Neuron (in vitro differentiated cells): ENCODE data around the gene C11orf65.

Experiments used
- H2AFZ ChIP-seq: one replicate; pipeline ENCODE4 v1.6.1; 2013; ENCODE audit warnings: low read depth, mild to moderate bottlenecking, inconsistent platforms, low read length, moderate library complexity
- H3K27me3 ChIP-seq: one replicate; pipeline ENCODE4 v1.6.1; 2013; ENCODE audit warnings: low read length; ENCODE audit not compliant: insufficient read depth
- H3K36me3 ChIP-seq: one replicate; pipeline ENCODE4 v1.6.1; 2013; ENCODE audit warnings: low read length; ENCODE audit not compliant: insufficient read depth
- H3K4me1 ChIP-seq: one replicate; pipeline ENCODE4 v1.6.1; 2013; ENCODE audit warnings: low read length; ENCODE audit not compliant: insufficient read depth
- H3K4me3 ChIP-seq: 2 replicates; pipeline ENCODE4 v1.5.1; 2013; ENCODE audit warnings: mild to moderate bottlenecking, low read length, moderate library complexity
- H3K9me3 ChIP-seq: one replicate; pipeline ENCODE4 v1.6.1; 2013; ENCODE audit warnings: low read length

C11orf65 gene, protein sequence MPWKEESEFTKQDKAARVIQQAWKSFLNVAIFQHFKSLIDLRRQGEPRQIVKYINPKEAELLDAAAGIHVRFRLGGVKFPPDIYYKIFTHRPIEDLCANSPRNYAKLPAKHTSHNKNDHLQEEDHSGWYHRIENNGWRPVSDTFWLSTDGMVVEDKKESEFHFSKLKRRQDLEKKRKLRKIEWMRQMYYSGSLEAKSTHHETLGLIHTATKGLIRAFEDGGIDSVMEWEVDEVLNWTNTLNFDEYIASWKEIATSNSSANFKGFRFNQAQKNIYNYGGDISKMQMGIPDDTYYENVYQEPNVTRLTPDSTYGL

DNA sequence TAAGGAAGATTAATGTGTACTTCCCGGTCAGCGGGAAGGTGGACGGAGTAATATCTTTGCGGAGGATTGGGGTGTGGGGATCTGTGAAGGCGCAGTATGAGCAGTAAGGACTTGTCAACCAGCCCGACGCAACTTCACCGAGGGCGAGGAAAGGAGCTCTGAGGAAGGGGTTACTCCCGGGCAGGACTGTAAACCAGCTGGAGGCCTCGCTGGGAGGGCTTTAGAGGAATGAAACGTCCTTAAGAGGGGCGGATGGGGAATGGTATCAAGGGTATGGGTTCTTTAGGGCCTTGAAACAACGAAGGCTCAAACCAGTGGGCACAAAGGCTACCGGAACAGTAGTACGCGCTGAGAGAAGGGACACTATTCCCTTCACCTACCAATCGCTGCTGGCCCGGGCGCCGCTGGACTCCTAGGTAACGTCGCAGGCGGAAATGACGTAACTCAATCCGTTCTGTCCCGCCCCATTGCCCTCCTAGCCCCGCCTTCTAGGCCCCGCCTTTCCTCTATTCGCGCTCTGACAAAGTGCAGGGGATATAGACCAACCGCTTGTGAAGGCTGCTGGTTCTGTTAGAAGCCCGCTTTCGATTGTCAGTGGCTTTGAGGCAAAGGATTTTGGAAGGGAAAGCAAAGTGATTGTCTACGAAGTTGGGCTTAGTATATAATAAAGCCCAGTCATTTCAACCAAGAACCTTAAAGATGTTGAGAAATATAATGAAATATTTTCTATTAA is at the start of gene C11orf65:
Gene C11orf65 (minus strand): TSS at position 439 of the 733 bp plus-strand sequence. CDS start 5,970 bp downstream, outside the sequence.
- Histone ChIP-seq H3K9me3 (no peaks in the 10 kb centered on the region), H2AFZ (peak within 1 kb of the TSS; percentile 75), H3K4me3 (peak within 1 kb of the TSS; percentile 80), H3K36me3 (peaks cover 2% of the 10 kb centered on the region), H3K27me3 (no peaks in the 10 kb centered on the region), H3K4me1 (peaks cover 3% of the 10 kb centered on the region)

DNA sequence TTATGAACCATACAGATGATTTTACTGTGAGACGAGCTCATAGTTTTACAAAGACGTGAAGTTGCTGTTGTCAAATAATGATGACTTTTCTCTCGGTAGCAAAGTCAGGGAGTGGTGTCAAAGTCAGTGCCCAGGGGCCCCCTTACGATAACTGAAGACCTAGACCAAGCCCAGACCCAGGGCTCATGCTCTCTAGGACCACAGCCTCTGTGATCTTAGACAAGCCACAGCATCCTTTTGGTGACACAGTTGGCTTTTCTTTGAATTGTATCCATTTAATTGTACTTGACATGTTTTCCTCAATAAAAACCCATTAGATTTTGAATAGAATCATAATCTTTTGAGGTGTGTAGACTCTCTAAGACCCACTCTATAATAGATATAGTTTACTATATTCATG is 48.8 kb upstream of the C11orf65 start:
- Histone ChIP-seq H3K36me3 (no peaks in the 10 kb centered on the region), H3K4me3 (no peak overlapping the region)

DNA sequence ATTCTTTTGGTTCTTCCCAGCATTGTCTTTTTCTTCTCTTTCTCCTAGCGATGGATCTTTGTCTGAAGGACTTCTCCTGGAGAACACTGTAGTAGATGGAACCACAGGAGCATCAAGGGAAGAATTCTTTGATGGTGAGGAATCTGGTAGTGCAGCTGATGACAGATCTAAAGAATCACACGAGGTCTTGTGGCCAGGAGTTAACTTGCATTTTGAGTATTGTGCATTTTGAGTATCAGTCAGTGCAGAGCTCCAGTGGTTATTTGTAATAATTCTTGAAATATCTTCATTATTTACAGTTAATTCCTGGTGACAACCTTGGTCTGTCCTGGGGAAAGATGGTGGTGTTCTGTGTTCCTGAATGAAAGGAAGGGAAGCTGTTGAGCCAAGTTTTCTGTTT is 45.4 kb upstream of the C11orf65 start:
- Histone ChIP-seq H2AFZ (no peak overlapping the region), H3K4me1 (no peaks in the 10 kb centered on the region), H3K4me3 (no peak overlapping the region), H3K9me3 (no peaks in the 10 kb centered on the region), H3K27me3 (no peaks in the 10 kb centered on the region), H3K36me3 (no peaks in the 10 kb centered on the region)

More for the DNA sequence above, 48.8 kb upstream of the C11orf65 start:
- Histone ChIP-seq H3K9me3 (no peaks in the 10 kb centered on the region), H3K27me3 (no peaks in the 10 kb centered on the region), H2AFZ (no peak overlapping the region), H3K4me1 (no peaks in the 10 kb centered on the region)

DNA sequence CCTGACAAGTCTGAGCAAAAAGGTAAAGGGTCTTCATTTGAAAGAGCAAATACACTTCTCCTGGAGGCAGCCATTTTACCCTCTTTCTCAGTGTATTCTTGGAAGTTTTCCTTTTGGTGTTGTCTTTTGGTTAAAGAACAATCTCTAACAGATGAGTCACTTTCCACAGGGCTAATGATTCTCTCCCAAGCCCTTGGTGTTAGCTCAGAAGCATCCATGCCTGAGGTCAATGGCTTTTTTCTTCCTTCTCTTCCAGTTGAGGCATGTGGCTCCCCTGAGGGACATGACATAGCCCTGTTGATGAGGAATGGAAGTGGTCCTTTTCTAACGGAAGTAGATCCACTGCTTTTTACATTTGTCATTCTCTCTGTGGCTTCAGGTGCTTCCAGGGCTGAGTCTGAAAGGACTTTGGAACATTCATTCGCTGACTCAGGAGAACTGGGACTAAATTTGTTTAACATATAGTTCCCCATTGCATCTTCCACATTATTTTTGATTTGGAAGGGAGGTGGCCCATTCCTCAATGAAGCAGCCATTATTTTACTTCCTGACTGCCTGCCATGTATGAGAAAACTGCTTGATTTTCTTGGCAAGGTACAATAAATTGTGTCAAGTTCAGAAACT is 44.6 kb upstream of the C11orf65 start:
- no peak overlapping the region for H3K4me3 ChIP-seq
- no peaks in the 10 kb centered on the region for H3K27me3 ChIP-seq
- H3K9me3 ChIP-seq = no peaks in the 10 kb centered on the region
- H2AFZ ChIP-seq = no peak overlapping the region
- no peaks in the 10 kb centered on the region for H3K36me3 ChIP-seq
- no peaks in the 10 kb centered on the region for H3K4me1 ChIP-seq

DNA sequence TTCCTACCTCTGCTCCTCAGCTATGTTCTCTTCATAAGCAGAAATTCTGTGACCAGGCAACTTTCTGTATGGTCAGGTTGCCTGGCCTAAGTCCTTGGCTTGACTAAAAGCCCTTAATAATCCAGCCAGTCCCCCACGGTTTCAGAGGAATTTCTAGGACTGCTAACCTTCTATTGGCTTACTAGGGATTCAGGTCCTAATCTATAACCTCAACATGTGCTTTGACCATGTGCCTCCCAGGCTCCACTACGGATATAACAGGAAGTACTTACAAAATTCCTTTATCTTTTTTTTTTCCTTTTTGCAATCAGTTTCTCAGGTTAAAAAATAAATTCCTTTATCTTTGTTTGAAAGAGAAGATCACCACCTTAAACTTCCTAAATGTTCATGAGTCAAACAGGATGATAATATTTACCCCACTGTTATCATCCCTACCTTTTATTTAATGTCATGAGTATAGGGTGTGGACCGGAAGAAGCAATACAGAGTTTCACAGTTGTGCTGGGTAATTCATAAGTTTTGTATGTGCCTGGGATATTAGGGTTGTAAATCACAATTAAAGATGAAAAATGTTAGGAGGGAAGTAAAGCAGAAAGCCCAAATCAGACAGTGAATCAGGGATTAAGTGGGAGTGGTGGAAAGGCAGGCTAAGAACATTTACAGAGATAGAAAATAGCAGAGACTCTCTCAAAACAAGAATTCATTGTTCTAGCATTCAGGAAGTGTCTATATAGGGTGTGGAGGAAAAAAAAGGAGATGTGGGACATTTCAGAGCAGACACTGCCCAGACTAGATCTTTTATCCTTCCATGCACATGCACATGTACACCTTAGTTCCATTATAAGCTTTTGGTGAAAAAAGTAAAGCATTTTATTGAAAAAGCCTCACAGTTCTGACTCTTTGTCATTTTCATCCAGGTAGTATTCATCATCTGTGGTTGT is 41.6 kb upstream of the C11orf65 start:
- Histone ChIP-seq H2AFZ (no peak overlapping the region), H3K27me3 (no peaks in the 10 kb centered on the region), H3K4me3 (no peak overlapping the region), H3K36me3 (no peaks in the 10 kb centered on the region), H3K9me3 (no peaks in the 10 kb centered on the region), H3K4me1 (no peaks in the 10 kb centered on the region)

DNA sequence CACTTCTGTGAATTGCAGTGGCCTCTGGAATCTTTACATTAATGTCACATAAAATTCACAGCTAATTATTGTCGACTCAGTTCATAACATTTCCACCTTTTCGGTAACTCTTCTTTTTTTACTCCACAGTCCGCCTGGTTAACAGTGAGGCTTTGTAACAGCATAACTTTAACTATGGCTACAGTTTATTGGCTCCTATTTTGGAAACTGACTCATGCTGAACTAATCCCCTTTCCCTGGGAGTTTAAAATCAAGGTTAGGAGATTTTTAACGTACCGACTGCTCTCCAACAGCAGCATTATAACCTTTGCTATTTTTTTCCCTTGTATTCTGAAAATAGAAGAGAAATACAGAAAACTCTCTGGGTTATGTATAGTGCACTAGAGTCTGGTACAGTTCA is 34.1 kb upstream of the C11orf65 start:
- no peaks in the 10 kb centered on the region for H3K9me3 ChIP-seq
- H3K27me3 ChIP-seq = no peaks in the 10 kb centered on the region
- H2AFZ ChIP-seq = no peak overlapping the region

DNA sequence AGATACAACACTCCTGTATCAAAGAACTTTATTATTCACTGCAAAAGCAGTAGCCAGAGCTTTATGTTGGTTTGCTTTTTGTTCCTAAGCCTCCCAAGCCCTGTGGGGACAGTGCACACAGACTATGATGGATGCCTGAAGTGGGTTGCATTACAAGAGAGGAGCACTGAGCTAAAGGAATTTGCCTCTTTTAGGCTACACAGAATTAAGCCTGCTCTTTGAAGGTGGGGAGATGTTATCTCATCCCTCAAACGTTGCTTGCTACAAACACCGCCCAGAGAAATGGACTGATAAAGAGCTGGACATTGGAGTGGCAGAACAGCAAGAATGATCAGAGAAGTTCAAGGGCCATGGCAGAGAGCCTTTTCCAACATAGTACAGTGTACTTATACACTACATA is 33.4 kb upstream of the C11orf65 start:
- no peak overlapping the region for H2AFZ ChIP-seq
- no peaks in the 10 kb centered on the region for H3K27me3 ChIP-seq
- H3K4me1 ChIP-seq = peaks cover 7% of the 10 kb centered on the region
- H3K36me3 ChIP-seq = no peaks in the 10 kb centered on the region
- no peaks in the 10 kb centered on the region for H3K9me3 ChIP-seq
- H3K4me3 ChIP-seq = no peak overlapping the region

More for the DNA sequence above, 34.1 kb upstream of the C11orf65 start:
- Histone ChIP-seq H3K4me3 (no peak overlapping the region), H3K36me3 (no peaks in the 10 kb centered on the region), H3K4me1 (peaks cover 7% of the 10 kb centered on the region)

DNA sequence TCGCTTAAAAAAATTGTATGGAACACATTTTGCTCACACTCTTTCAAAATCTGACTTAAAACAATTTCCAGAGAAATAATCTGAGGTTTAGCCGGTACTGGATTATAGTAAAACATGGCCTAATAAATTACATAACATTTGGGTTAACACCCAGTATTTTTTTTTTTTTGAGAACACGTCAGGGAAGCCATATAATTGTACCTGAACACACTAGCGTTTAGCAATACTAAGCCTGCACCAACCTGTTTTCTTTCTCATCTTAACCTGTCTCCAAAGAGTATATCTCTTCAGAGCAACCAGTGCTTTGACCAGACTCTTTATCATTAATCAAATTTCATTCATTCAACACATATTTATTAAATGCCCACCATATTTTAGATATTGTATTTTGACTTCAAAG is 32.8 kb upstream of the C11orf65 start:
- H3K9me3 ChIP-seq = no peaks in the 10 kb centered on the region
- H3K4me1 ChIP-seq = peaks cover 7% of the 10 kb centered on the region
- H2AFZ ChIP-seq = no peak overlapping the region
- no peaks in the 10 kb centered on the region for H3K36me3 ChIP-seq
- no peaks in the 10 kb centered on the region for H3K27me3 ChIP-seq
- H3K4me3 ChIP-seq = no peak overlapping the region

DNA sequence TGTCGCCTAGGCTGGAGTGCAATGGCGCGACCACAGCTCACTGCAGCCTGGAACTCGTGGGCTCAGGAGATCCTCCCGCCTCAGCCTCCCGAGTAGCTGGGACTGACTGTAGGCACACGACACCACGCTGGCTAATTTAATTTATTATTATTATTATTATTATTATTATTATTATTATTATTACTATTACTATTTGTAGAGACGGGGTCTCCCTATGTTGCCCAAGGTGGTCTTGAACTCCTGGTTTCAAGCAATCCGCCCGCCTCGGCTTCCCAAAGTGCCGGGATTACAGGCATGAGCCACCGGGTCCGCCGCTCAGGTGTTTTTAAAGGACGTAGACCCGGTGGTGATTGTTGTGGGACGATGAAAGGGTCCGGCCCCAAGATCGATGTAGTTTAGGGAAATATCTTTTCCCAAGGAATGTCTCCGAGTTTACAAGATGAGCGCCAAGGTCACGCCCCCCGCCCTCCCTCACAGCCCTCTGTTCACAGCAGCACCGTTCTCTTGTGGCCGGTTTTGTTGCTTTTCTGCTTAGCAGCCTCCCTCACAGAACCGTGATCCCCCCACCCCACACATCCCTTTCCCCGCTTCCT is 31.6 kb upstream of the C11orf65 start:
- Histone ChIP-seq H3K9me3 (no peaks in the 10 kb centered on the region), H3K4me3 (peak overlapping the region; percentile 64), H3K36me3 (no peaks in the 10 kb centered on the region), H2AFZ (peak overlapping the region; percentile 98), H3K4me1 (peaks cover 7% of the 10 kb centered on the region), H3K27me3 (no peaks in the 10 kb centered on the region)

DNA sequence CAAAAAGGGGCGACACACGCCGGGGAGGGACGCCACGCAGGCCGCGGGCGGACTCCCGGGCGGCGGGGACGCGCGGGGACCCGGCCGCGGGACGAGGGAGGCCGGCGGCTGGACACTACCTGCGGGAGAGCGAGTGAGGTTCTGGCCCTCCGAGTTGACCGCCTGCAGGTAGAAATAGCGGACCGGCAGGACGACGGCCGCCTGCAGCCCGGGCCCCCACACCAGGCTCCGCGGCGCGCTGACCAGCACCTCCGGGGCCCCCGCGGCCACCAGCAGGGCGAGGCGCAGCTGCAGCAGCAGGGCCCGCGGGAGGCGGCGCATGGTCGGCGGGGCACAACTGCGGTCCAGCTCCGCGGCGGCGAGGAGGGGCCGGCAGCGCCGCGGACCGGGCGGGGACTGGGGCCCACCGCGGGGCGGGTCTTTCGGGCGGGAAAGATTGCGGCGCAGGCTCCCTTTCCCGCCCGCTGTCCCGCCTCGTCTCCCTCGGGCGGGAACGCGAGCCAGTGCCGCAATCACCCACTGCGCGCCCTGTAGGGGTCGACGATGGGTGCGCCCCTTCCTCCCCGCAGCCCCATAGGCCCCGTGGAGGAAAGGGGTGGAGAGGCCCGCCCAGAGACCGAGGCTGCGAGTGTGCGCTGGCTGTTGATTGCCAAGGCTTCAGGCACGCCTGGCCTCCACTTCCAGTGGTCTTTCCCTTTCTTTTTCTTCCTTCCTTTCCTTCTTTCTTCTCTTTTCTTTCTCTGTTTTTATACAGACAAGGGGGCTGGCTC is 30.9 kb upstream of the C11orf65 start, which contains the start of gene POGLUT3:
Gene POGLUT3 (minus strand): TSS at position 339 of the 770 bp plus-strand sequence. CDS start 18 bp downstream, at position 321.
- Histone ChIP-seq H3K27me3 (no peaks in the 10 kb centered on the region), H3K9me3 (no peaks in the 10 kb centered on the region)

DNA sequence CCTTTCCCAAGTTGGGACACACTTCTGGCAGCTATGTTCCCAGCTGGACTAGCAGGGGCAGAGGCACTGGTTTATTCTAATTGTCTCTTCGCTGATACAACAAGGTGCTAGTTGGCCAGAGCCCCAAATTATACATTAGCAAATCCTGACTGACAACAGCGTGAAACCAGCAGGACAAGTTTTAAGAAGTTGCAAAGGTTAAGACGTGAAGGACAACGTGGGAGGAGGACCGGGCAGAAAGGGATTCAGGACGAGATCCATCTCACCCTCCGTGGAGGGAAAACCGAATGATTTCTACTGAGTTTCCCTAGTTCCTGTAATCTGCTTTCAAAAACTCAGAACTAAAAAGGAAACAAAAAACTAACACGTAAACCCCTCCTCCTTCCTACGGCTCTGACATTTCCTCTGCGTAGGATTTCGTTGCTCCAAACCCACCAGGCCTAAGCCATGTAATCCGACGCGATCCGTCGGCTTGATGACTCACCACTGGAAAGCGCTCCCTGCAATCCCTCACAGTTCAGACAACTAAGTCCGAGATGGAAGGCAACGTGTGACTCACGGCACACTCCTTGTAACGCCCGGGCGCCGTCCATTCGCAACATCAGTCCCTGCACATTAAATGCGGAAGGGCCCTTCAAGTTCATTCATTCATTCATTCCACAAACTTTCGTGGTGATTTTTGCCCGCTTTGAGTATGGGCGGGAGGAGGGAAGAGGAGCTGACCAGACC is 30.2 kb upstream of the C11orf65 start:
- peak overlapping the region; percentile 98 for H2AFZ ChIP-seq
- peaks cover 7% of the 10 kb centered on the region for H3K4me1 ChIP-seq
- H3K4me3 ChIP-seq = peak overlapping the region; percentile 64
- no peaks in the 10 kb centered on the region for H3K27me3 ChIP-seq
- no peaks in the 10 kb centered on the region for H3K36me3 ChIP-seq
- no peaks in the 10 kb centered on the region for H3K9me3 ChIP-seq

More for the DNA sequence above, 30.9 kb upstream of the C11orf65 start, which contains the start of gene POGLUT3:
- peak within 1 kb of the TSS; percentile 98 for H2AFZ ChIP-seq
- peak within 1 kb of the TSS; percentile 64 for H3K4me3 ChIP-seq
- H3K4me1 ChIP-seq = peaks cover 7% of the 10 kb centered on the region
- H3K36me3 ChIP-seq = no peaks in the 10 kb centered on the region
